GM19239 (cell line): Measurements from ENCODE around the gene ETV4.

ENCODE experiments used
- DNase-seq: peaks from one replicate; pipeline ENCODE4 v3.0.0; 2011; ENCODE audit warnings: low spot score; ENCODE audit not compliant: insufficient read length
- FAIRE-seq: peaks from 2 replicates; lab custom pipeline; 2011; peaks lifted over from hg19 to GRCh38; lab: Jason Lieb, UNC

The ETV4 gene

GRCh38 chr17:43573579-43574321 is 27.6 kb upstream of the ETV4 start:
- no peak for DNase-seq

GRCh38 chr17:43572368-43572980 is 26.3 kb upstream of the ETV4 start:
- DNase-seq (no peak), FAIRE-seq (no peak)

More at GRCh38 chr17:43573579-43574321, 27.6 kb upstream of the ETV4 start:
- no peak for FAIRE-seq

GRCh38 chr17:43570518-43570928 is 24.4 kb upstream of the ETV4 start:
- FAIRE-seq, result no peak

GRCh38 chr17:43568506-43569082 is 22.5 kb upstream of the ETV4 start:
- FAIRE-seq (no peak), DNase-seq (no peak)

More at GRCh38 chr17:43570518-43570928, 24.4 kb upstream of the ETV4 start:
- DNase-seq, result no peak

GRCh38 chr17:43563600-43564594 is 17.8 kb upstream of the ETV4 start:
- DNase-seq (no peak), FAIRE-seq (no peak)

- FAIRE-seq, result no peak
- DNase-seq, result no peak
Measured at GRCh38 chr17:43562679-43563599, 16.8 kb upstream of the ETV4 start.

- FAIRE-seq (no peak), DNase-seq (no peak)
Measured at GRCh38 chr17:43560461-43561427, 14.6 kb upstream of the ETV4 start.

GRCh38 chr17:43559161-43559816 is 13.1 kb upstream of the ETV4 start:
- DNase-seq, result no peak
- no peak for FAIRE-seq

- DNase-seq (no peak), FAIRE-seq (no peak)
Measured at GRCh38 chr17:43558805-43559160, 12.6 kb upstream of the ETV4 start.

- DNase-seq (no peak), FAIRE-seq (no peak)
Measured at GRCh38 chr17:43556292-43556691, 10.2 kb upstream of the ETV4 start.

- FAIRE-seq (no peak), DNase-seq (no peak)
Measured at GRCh38 chr17:43554857-43555256, 8.7 kb upstream of the ETV4 start.

- no peak for DNase-seq
- no peak for FAIRE-seq
Measured at GRCh38 chr17:43553573-43553972, 7.4 kb upstream of the ETV4 start.

- no peak for DNase-seq
- no peak for FAIRE-seq
Measured at GRCh38 chr17:43552229-43552837, 6.2 kb upstream of the ETV4 start.

GRCh38 chr17:43550754-43551153 is 4.6 kb upstream of the ETV4 start:
- no peak for DNase-seq
- FAIRE-seq, result no peak

- no peak for DNase-seq
- no peak for FAIRE-seq
Measured at GRCh38 chr17:43549496-43549895, 3.4 kb upstream of the ETV4 start.

GRCh38 chr17:43548689-43549379 is 2.7 kb upstream of the ETV4 start:
- no peak for FAIRE-seq
- no peak for DNase-seq
